Measurements from ENCODE around the gene TFB2M. TPM values are rescaled to one million over a fixed set of nuclear protein-coding genes. Genes with fewer than 3 reads are reported as not detected.

TFB2M gene
- polyA plus RNA-seq, 3 donors = 4.9 to 9.7 (median 7.9) TPM

DNA sequence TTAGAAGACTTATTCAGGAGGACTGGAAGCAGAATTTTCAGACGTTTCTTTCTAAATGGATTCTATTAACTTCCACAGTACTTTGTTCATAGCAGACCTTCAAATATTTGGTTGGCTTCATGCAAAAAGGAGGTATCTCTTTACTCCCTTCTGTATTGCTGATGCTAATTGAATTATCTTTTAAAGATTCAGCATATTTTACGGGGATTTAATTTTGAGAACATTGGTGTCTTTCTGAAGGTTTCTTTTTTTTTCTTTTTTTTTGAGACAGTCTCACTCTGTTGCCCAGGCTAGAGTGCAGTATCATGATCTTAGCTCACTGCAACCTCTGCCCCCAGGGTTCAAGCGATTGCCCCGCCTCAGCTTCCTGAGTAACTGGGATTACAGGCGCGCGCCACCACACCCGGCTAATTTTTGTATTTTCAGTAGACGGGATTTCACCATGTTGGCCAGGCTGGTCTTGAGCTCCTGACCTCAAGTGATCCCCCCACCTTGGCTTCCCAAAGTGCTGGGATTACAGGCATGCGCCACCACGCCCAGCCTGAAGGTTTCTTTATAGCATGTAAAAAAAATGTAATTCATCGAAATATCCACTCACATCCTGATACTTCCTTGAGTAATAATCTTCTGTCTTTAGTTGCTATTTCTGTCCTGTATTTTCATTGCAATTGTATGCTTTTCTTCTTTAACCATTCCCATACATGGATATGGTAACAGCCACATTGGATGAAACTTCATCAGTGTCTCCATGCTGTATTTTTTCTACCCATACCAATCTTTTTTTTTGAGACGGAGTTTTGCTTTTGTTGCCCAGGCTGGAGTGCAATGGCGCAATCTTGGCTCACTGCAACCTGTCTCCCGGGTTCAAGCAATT lies 14.7 kb upstream of the TFB2M start:
- H3K27ac Mint-ChIP-seq = peak overlapping the region in 4 of 7 donors; percentile 26 to 62 (median 56)
- Histone ChIP-seq H2AFZ (ENCODE audit: insufficient read depth, low read depth, low read length, poor library complexity, severe bottlenecking) (no peak overlapping the region), H3K4me3 (replicated peaks in 1 of 3; ENCODE audit: low read depth in 2 of 3, low read length in 3 of 3) (no peak overlapping the region), H3K27ac (ENCODE audit: low read depth in 1 of 2, low read length in 2 of 2) (no peak overlapping the region), H3K79me2 (ENCODE audit: insufficient read depth, low read length) (peaks cover 98% of the 10 kb centered on the region), H3K4me1 (ENCODE audit: control insufficient read depth in 1 of 2, insufficient read depth in 2 of 2, low read length in 2 of 2) (peaks cover 48 to 57% of the 10 kb centered on the region in 2 donors), H3K4me2 (replicated peaks; ENCODE audit: extremely low read depth, low read length, poor library complexity, severe bottlenecking) (peak overlapping the region; percentile 32), H3K27me3 (ENCODE audit: control insufficient read depth in 2 of 2, insufficient read depth in 2 of 2, low read length in 2 of 2) (no peaks in the 10 kb centered on the region), H4K20me1 (ENCODE audit: insufficient read depth, low read length) (peaks cover 23% of the 10 kb centered on the region), H3K9me3 (replicated peaks in 1 of 2; ENCODE audit: control insufficient read depth in 1 of 2, insufficient read depth in 1 of 2, low read length in 2 of 2) (no peaks in the 10 kb centered on the region), H3K36me3 (replicated peaks in 1 of 2; ENCODE audit: control insufficient read depth in 1 of 2, insufficient read depth in 2 of 2, low read length in 2 of 2) (peaks cover 0 to 16% of the 10 kb centered on the region in 2 donors), H3K9ac (ENCODE audit: insufficient read depth, low read length, poor library complexity, severe bottlenecking) (no peak overlapping the region)
- no peak for DNase-seq
- H3K4me1 Mint-ChIP-seq = peaks cover 73% of the 10 kb centered on the region
- H3K36me3 Mint-ChIP-seq = peaks cover 16 to 31% of the 10 kb centered on the region in 2 donors
- intact Hi-C loops (cut with micrococcal nuclease) = no loop called here
- peak overlapping the region in 1 of 2 donors; percentile 13 for H3K4me3 Mint-ChIP-seq
- peaks cover 0 to 3% (median 0%) of the 10 kb centered on the region in 3 donors for H3K27me3 Mint-ChIP-seq (ENCODE audit: low read depth in 3 of 3)
- 67% methylated on average over 2 of the region's 15 CpGs for WGBS (ENCODE audit: insufficient coverage)
- H3K9me3 Mint-ChIP-seq = peaks cover 0 to 5% (median 0%) of the 10 kb centered on the region in 7 donors
- TF ChIP-seq, protein P1, sequence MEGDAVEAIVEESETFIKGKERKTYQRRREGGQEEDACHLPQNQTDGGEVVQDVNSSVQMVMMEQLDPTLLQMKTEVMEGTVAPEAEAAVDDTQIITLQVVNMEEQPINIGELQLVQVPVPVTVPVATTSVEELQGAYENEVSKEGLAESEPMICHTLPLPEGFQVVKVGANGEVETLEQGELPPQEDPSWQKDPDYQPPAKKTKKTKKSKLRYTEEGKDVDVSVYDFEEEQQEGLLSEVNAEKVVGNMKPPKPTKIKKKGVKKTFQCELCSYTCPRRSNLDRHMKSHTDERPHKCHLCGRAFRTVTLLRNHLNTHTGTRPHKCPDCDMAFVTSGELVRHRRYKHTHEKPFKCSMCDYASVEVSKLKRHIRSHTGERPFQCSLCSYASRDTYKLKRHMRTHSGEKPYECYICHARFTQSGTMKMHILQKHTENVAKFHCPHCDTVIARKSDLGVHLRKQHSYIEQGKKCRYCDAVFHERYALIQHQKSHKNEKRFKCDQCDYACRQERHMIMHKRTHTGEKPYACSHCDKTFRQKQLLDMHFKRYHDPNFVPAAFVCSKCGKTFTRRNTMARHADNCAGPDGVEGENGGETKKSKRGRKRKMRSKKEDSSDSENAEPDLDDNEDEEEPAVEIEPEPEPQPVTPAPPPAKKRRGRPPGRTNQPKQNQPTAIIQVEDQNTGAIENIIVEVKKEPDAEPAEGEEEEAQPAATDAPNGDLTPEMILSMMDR (IDR thresholded peaks at IDR 0.05) = no peak

DNA sequence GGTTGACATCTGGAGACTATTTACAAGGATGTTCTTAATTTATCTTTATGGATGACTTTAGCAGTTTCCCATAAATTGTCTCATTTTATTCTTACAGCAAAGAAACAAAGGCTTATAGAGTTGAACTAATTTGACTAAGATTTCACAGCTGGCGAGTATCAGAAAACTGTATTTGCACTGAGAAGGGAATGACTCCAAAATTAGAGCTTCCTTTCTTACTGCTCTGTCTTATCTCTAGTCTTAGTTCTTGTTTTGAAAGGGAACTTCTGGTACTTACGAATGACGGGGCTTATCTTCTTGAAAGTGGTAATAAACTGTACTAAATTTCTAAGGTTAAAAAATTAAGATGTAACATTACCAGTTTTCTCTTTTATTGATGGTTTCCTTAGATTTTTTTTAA lies 13.8 kb upstream of the TFB2M start:
- Histone ChIP-seq H3K4me3 (replicated peaks in 1 of 3; ENCODE audit: low read depth in 2 of 3, low read length in 3 of 3) (no peak overlapping the region), H3K9me3 (replicated peaks in 1 of 2; ENCODE audit: control insufficient read depth in 1 of 2, insufficient read depth in 1 of 2, low read length in 2 of 2) (no peaks in the 10 kb centered on the region), H3K79me2 (ENCODE audit: insufficient read depth, low read length) (peaks cover 97% of the 10 kb centered on the region), H3K4me2 (replicated peaks; ENCODE audit: extremely low read depth, low read length, poor library complexity, severe bottlenecking) (peak overlapping the region; percentile 32), H3K27me3 (ENCODE audit: control insufficient read depth in 2 of 2, insufficient read depth in 2 of 2, low read length in 2 of 2) (no peaks in the 10 kb centered on the region), H4K20me1 (ENCODE audit: insufficient read depth, low read length) (peaks cover 23% of the 10 kb centered on the region), H2AFZ (ENCODE audit: insufficient read depth, low read depth, low read length, poor library complexity, severe bottlenecking) (no peak overlapping the region), H3K27ac (ENCODE audit: low read depth in 1 of 2, low read length in 2 of 2) (peak overlapping the region in 1 of 2 donors; percentile 5), H3K4me1 (ENCODE audit: control insufficient read depth in 1 of 2, insufficient read depth in 2 of 2, low read length in 2 of 2) (peaks cover 48 to 57% of the 10 kb centered on the region in 2 donors), H3K36me3 (replicated peaks in 1 of 2; ENCODE audit: control insufficient read depth in 1 of 2, insufficient read depth in 2 of 2, low read length in 2 of 2) (peaks cover 0 to 10% of the 10 kb centered on the region in 2 donors), H3K9ac (ENCODE audit: insufficient read depth, low read length, poor library complexity, severe bottlenecking) (no peak overlapping the region)
- Mint-ChIP-seq H3K36me3 (peaks cover 11 to 26% of the 10 kb centered on the region in 2 donors), H3K4me1 (peaks cover 75% of the 10 kb centered on the region), H3K4me3 (no peak overlapping the region), H3K27me3 (ENCODE audit: low read depth in 3 of 3) (peaks cover 0 to 3% (median 0%) of the 10 kb centered on the region in 3 donors), H3K9me3 (peaks cover 0 to 5% (median 0%) of the 10 kb centered on the region in 7 donors), H3K27ac (peak overlapping the region in 3 of 7 donors; percentile 24 to 55 (median 30))
- intact Hi-C loops (cut with micrococcal nuclease) = no loop called here
- no CpG with 5 or more reads among the region's 3 CpGs for WGBS (ENCODE audit: insufficient coverage)
- no peak for DNase-seq
- TF ChIP-seq, protein P1 (IDR thresholded peaks at IDR 0.05) = no peak

All from CD14-positive monocyte (primary cell).